GM11168 (cell line): ENCODE data around the gene CMTM7.

Experiments used
- in situ Hi-C: fragments of 300-500 bp; cut with MboI; formaldehyde crosslinking; loops from one replicate; pipeline ENCODE4 v1.12.0; 2022; ENCODE audit warnings: low sequenced_read_pairs; ENCODE audit not compliant: unreplicated experiment

CMTM7 gene

DNA sequence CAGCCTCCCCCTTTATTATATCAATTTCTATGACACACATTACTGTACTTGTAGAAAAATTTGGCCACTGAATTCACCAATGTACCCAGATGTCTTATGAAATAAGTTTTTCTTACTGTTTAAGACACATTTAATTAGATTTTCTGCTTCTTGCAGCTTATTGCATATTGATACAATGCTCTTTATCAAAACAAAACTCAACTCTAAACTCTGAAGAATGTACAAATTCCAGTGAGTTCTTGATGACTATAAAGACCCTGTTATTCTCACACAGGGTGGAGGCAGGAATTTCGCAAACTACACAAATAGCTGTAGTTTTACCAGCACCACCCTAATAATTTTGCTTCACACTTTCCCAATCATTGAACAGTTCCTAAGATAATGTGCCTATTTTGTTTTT lies 89.0 kb downstream of the CMTM7 start:
- in situ Hi-C loops, result no loop called here

DNA sequence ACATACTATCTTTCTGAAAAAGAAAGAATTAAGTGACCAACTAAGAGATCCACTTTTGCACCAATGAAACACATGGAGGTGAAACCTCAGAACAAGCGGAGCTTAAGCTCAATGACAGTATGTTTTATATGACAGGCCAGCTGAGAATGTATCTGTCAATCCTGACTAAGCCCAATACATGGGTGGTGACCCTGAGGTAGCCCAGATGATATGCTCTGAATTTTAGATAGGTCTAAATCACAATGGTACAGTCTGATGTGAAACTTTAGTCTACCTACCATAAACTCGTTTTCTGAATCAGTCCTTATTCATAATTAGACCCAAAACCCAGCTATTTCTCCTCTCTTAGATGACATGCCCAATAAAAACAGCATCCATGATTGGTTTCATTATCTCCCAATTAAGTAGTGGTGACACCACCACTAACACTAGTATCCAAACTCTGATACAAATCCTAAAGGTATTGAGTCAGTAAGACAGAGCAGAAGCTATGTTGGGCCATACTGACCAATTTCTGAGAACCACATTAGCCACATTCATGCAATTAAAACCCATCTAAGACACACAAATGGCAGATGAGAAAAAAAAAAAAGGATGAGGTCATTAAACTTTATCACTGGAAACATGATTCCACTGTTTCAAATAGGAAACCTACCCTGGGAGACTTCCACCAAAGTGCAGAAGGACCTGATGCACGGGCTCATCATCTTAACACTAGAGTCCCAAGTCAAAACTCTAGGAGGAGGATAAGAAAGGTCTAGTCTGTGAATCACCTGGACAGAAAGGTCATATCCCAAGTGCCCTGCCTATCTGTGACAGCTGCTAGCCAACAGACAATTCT lies 90.4 kb downstream of the CMTM7 start:
- in situ Hi-C loops, result no loop called here

DNA sequence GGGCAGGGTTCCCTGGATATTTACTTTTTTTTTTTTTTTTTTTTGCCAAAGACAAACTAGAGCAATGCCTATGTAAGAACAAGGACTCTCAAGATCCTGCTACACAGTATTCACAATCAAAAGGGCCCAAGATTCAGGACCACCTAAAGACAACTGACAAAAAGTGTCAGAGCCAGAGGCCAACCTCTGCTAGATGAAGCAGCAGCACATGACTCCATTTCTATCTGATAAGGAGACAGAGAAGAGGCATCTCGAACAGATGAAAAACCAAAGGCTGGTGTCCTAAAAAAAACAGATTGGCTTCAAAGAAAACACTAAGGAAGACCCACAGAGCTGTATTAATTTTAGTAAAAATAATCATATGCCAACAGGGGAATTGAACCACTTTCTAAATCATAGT lies 91.0 kb downstream of the CMTM7 start:
- in situ Hi-C loops, result no loop called here

DNA sequence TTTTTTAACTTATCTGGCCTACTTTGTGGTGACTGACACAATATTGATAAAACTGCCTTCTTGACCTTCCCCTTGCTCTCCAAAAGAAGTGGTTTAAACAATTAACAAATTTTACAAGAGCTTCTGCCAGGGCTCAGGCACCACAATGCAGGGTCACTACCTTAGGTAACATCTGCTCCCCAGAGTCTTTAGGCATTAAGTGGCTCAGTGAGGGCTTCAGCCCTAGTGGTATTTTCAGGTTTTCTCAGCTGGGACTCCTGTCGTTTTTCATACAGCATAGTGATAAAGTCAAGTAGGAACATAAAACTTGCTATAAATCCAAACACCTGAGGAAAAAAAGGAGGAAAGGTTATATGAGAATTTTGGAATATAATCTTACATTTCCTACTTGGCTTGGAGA lies 92.1 kb downstream of the CMTM7 start:
- in situ Hi-C loops, result no loop called here

DNA sequence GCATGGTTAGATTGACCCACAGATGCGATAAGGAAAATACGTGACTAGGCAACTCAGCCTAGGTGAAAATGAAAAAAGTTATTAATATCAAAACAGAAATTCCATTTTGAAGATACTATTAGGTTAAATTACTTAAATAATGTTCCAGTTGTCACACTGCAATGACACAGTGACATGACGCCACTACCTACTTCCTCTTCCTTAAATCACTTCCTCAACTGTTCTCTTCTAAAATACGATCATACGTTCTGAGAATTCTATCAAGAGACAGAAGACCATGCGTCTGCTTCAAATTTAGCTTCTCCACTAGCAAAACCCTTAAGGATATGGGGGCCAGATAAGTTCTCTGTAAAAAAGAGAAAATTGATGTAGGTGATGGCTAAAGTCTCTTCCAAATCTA lies 92.8 kb downstream of the CMTM7 start:
- in situ Hi-C loops, result no loop called here

DNA sequence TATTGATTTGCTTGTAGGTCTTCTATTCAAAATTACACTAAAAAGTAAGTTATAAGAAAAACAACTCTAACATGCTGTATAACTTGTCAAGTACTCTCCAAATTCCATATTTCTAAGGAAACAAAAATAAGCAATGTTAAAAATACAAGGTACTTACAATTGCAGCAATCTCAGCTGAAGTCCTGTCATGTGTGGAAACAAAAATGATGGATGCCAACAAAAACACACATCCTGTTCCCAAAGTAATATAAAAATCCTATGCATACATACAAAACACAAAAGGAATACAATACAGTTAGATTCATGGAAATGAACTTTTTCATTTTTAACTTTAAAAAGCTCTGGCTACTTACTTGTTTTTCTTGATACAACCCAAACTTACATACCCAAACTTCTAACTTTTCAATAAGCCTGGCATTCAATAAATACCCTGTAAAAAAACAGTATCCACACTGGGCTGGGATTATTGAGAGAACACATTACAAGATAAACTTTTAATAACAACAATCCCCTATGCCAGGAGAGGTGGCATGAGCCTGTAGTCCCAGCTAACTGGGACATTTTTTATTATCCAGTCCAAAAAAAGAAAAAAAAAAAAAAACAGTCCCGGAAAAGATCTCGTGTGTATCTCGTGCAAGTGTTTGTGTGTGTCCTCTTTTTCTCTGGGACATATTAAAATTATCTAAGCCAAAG lies 96.3 kb downstream of the CMTM7 start:
- in situ Hi-C loops, result no loop called here

DNA sequence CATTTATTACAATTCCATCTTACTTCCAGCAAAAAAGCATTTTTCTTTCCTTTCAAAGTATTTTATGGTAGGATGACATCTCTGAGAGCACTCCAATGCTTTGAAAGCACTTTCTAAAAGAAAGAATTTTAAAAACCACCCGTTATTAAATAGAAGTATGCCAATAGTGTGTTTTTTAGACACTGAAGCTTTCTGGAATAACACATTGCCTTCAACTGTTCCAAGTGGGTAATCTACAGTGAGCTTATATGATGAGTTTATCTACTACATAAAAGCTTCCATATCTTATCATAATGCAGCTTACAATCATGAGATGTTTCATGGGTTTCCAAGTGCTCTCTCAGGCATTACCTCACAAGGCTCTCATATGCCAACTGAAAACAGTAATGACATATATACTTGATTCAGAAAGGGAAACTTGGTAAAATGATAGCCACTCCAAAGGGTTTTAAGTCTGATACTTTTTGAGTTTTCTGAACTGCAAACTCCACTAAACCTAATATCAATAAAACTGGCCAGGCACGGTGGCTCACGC lies 96.9 kb downstream of the CMTM7 start:
- in situ Hi-C loops, result no loop called here

DNA sequence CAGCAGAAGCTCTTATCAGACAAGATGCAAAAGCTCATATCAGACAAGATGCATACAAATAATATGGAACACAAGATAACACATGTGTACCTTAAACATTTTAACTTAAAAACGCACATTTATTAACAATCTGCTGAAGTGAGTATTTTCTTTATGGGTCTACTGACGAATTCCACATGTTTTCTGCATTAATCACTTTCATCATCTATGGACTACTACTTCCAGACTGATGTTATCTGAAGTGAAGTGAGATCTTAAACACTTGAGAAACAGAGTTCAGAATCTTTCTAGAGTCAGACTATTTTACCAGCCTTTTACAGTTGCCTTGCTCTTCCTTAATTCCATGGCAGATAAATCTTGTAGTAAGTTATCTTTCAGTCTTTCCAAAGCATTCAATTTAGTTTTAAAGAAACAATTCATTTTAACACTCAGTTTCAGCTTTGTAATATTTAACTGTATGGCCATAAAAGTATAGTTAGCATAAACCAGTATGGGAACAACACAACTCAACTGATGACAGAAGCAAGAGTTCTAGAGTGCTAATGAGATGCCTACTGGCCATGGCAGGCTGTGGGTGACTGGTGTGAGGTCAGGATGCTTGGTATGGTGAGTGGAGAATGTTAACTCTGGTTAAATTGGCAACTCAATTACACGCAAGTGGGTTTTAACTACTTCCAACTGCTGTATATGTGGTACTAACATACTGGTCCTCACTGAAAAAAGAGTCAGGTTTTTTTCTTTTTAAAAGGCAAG lies 101.2 kb downstream of the CMTM7 start:
- in situ Hi-C loops, result no loop called here

DNA sequence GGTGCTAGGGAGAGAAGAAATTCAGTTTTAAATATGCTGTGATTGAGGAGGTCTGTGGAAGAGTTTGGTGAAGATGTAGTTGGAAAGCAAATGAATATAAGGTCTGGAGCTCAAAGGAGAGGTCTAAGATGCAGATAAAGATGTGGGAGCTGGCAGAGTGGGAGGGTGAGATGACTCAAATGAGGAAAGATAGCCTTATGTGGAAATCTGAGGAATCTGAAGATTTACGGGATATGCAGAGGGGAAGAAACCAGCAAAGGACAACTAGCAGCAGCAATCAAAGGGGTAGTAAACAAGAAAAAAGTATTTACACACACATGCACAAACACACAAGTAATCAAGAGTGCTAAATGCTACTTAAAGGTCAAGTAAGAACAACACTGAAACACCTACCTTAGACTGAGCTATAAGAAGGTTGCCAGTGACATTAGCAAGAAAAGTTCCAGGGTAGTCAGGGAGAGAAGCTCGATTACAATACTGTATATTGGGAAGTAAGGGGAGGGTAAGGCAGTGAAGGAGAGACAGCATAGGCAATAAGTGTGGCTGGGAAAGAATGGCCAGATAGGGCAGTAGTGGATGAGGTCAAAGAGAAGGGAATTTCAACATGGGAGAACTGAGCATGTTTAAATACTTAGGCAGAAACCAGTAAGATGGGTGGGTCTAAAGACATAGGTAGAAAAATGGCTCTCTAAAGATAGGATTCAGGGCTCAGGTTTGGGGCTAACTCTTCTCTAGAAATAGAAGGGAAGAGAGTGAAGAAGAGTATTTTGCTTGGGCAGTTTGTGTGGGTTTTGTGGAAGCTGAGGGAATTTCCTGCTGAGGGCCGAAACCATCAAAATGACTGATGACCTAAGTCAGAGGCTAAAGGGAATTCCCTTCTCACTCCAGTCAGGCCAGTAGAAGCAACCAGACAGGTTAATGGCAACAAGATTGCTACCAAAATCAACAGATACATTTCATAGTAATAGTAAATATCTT lies 102.1 kb downstream of the CMTM7 start:
- in situ Hi-C loops, result no loop called here

DNA sequence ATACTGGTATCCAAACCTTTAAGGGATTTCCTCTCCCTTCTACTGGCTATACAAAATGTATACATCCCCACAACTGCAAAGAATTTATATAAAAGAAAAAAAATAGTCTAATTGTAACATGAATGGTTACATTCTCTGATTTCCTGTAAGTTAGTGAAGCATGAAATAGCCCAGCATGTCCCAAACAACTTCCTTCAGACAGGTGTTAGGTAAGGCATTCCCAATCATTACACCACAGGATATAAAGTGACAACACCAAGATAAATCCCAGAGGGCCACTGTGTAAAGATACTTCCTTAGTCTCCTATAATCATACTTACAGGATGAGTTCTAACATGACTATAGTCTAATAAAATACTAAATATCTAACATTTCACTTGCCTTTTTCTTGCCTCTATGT lies 103.4 kb downstream of the CMTM7 start:
- in situ Hi-C loops, result no loop called here

DNA sequence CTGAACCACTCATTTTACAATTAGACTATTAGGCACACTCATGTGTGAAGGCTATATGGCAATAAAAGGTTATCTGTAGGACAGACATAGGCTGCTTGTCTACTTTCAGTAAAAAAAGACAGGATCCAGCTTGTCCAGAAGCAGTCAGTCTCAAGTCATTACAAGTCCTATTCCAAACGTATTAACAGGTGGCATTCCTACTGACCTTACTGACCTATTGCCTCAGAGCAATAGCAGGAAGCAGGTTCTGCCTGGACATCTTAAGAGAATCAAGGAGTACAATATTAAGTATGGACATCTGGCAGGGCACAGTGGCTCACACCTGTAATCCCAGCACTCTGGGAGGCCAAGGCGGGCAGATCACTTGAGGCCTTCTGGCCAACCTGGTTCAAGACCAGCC lies 104.0 kb downstream of the CMTM7 start:
- in situ Hi-C loops, result no loop called here

DNA sequence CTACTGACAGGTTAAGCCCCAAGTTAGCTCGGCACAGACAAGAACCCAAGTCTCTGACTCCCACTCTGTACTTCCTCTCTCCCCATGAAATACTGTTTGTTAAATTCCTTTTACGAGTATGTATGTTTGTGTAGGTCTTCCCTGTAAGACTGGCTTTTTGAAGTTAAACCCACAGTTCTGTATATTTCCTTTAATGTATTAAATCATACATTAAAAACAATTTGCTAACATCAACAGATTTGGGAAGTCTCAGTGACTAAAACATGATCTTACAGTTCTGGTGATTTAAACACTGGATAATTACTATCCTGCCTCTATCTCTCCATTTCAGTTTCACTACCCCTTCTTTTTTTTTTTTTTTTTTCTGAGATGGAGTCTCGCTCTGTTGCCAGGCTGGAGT lies 106.6 kb downstream of the CMTM7 start:
- in situ Hi-C loops, result no loop called here

DNA sequence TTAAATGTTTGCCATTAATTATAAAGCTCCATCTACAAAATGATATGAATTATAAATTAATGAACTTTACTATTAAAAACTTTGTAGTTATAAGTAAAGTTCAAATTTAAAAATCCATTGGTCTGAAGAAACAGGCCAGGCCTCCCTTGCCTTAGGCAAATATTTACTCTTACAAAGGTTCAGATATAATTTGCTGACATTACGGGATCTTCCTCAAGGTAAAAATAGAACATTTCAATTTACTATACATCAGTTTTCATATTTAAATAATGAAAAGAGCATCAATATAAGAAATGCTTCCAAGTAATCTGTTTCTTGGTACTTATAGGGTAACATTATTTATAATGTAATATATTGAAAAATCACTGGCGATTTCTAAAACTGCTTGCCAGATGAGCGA lies 107.3 kb downstream of the CMTM7 start:
- in situ Hi-C loops, result no loop called here

DNA sequence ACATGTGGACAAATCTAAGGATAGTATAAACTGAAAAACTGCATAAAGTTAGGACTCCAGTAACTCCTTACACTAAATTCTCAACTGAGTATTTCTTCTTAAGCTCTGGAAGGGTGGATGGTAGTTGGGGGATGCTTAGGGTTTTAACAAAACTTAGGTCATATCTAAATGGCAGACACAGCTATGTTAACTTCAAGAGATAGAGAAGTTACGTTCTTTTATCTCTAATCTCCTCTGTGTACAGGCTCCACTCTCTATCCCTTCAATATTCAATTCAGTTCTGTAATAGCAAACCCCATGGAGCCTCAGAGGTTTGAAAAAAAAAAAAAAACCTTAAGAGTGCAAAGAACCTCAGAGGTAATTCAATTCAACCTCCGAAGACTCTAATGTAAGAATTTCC lies 107.9 kb downstream of the CMTM7 start:
- in situ Hi-C loops, result no loop called here

DNA sequence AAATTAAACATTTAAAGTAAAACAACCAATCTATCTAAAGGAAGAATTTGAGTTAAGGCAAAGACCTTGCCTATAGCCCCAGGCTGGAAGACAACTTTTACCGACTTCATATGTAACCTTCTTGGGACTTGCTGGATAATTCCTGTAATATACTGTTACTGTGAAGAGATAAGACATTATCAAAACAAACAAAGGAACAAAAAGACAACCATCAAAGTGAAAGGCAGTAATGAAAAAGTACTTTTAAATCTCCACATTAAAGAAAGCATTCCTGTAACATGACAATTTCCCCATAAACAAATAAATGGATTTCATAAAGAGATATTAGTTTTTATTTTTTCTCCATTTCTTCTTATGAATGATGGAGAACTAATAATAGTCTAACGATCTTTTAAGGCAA lies 108.6 kb downstream of the CMTM7 start:
- in situ Hi-C loops, result loop anchor here (25.0 kb wide), 1 partner anchor 387 kb away; no protein-coding TSS in a partner anchor

DNA sequence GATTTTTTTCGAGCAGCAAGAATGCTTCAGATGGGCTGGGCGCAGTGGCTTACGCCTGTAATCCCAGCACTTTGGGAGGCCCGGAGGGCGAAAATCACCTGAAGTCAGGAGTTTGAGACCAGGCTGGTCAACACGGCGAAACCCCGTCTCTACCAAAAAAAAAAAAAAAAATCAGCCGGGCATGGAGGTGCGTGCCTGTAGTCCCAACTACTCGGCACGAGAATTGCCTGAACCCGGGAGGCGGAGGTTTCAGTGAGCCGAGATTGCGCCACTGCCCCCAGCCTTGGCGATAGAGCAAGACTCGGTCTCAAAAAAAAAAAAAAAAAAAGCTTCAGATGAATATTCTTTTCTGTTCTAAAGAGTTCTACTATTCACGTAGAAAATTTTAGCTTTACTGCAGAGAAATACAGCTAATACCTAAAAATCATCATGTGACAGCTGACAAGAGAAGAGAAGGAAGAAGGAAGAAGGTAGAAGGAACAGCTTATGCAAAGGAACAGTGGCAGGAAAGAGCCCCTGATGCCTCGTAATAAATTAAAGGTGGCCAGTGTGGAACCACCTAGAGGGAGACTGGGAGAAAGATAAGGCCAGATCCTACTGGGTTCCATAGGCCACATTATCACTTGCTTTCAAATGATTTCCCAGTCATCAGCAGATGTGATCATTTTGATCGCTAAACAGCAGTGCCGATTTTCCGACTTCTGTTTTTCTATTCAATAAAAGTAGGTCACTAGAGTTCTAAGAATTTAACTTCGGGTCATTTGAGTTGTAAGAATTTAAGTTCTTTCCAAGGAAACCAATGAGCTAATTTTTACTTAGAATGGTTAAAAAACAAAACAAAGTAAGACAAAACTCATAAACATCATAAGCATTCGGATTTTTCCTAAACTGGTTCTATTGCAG lies 109.5 kb downstream of the CMTM7 start:
- in situ Hi-C loops, result loop anchor here (25.0 kb wide), 1 partner anchor 386 kb away; no protein-coding TSS in a partner anchor

DNA sequence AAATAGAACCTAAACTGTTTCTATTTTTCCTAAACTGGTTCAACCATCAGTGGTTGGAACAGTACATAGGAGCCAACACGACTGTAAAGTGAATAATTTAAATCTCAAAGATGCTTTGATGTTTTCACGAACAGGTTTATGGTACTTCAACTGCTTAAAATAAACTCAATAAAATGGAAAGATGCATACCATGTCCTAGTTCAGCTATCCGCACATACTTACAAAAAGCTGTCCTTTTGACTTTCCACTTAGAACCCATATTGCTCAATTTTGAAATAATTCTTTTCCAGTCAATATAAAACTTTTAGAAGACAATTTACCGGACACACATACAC lies 110.1 kb downstream of the CMTM7 start:
- in situ Hi-C loops, result loop anchor here (25.0 kb wide), 1 partner anchor 386 kb away; no protein-coding TSS in a partner anchor

DNA sequence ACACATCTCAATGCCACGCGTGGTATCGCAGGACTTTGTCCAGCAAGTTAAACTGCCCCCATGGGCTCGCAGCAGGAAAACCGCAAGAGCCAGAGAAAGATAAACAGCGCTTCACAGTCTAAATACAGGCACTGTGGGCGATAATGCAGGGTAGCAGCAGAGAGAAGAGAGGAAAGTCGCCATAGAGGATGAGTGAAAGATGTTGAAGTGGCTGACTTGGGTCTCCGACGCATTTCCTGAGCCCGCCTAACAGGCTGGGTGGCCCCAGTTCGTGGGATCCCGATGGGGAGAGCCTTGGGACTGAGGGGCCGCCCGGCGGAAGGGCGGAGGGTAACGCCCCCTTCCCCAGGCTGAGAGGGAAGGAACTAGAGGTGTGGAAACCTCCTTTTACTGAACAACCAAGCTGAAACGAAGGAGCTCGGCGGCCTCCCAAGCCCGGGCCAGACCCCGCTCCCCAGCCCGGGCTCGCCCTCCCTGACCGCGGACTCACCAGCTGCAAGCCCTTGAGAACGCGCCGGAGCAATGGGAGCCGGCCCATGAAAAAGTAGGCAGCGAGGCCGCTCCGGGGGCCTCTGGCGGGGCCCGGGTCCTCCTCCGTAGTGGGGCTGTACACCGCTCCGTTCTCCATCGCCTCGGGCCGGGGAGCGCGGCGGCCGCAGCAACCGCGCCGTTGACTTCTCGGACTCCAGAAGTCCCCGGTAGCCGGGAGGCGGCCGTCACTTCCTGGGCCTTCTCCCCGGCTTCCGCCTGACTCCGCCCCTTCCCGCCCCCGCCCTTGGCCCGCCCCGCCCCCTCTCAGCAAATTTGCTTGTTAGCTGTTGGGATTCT lies 110.7 kb downstream of the CMTM7 start, which contains the start of gene CMTM6:
Gene CMTM6 (minus strand): TSS at position 735 of the 828 bp plus-strand sequence. CDS start 107 bp downstream, at position 628.
- in situ Hi-C loops, result loop anchor here (25.0 kb wide), 1 partner anchor 385 kb away; no protein-coding TSS in a partner anchor
